GM23338 (cell line): ENCODE measurements around the gene SLC15A5. TPM values are rescaled to one million over a fixed set of nuclear protein-coding genes. Genes with fewer than 3 reads are reported as not detected.

Source experiments
- ATAC-seq: fragments of 200-7000 bp; cut with Tn5 transposase; 3 replicates; pipeline ENCODE4 v1.9.1; 2020
- DNase-seq: peaks from one replicate; pipeline ENCODE4 v3.0.0-alpha.2; 2015; ENCODE audit warnings: low spot score
- H2AFZ ChIP-seq: fragments of 200-600 bp; sonication (generic); 2 replicates; pipeline ENCODE4 v1.8.0; 2016; ENCODE audit warnings: antibody characterized with exemption, mild to moderate bottlenecking, moderate library complexity
- H3F3A ChIP-seq: fragments of 200-600 bp; sonication (generic); replicated peaks from 2 replicates; pipeline ENCODE4 v1.8.0; 2017; ENCODE audit warnings: antibody characterized with exemption, mixed run types, low read depth
- H3K27ac ChIP-seq: fragments of 200-600 bp; sonication (generic); 2 replicates; pipeline ENCODE4 v1.6.1; 2016; ENCODE audit warnings: low read depth
- H3K27me3 ChIP-seq: fragments of 200-600 bp; sonication (generic); 2 replicates; pipeline ENCODE4 v1.8.0; 2016; ENCODE audit warnings: mild to moderate bottlenecking, mixed run types, moderate library complexity; ENCODE audit not compliant: insufficient read depth
- H3K36me3 ChIP-seq: fragments of 200-600 bp; sonication (generic); 2 replicates; pipeline ENCODE4 v1.8.0; 2016; ENCODE audit warnings: mild to moderate bottlenecking; ENCODE audit not compliant: insufficient read depth
- H3K4me1 ChIP-seq: fragments of 200-600 bp; sonication (generic); 2 replicates; pipeline ENCODE4 v1.8.0; 2016; ENCODE audit warnings: mild to moderate bottlenecking, moderate library complexity; ENCODE audit not compliant: insufficient read depth
- H3K4me2 ChIP-seq: fragments of 200-600 bp; sonication (generic); 2 replicates; pipeline ENCODE4 v1.7.1; 2017; ENCODE audit warnings: mixed run types
- H3K4me3 ChIP-seq: fragments of 200-600 bp; sonication (generic); 2 replicates; pipeline ENCODE4 v1.6.1; 2016; ENCODE audit warnings: mixed run types
- H3K79me2 ChIP-seq: fragments of 200-600 bp; sonication (generic); replicated peaks from 2 replicates; pipeline ENCODE4 v1.8.0; 2017; ENCODE audit warnings: mild to moderate bottlenecking; ENCODE audit not compliant: insufficient read depth
- H3K9me2 ChIP-seq: fragments of 200-600 bp; sonication (generic); 2 replicates; pipeline ENCODE4 v1.8.0; 2017; ENCODE audit not compliant: insufficient read depth
- H4K20me1 ChIP-seq: fragments of 200-600 bp; sonication (generic); replicated peaks from 2 replicates; pipeline ENCODE4 v1.8.0; 2017; ENCODE audit warnings: mild to moderate bottlenecking; ENCODE audit not compliant: insufficient read depth
- H3K27ac Mint-ChIP-seq: 2 replicates; pipeline ENCODE4 v1.8.0; 2020; ENCODE audit warnings: inconsistent platforms, mild to moderate bottlenecking, moderate library complexity, mixed read lengths
- H3K27me3 Mint-ChIP-seq: 3 replicates; pipeline ENCODE4 v1.8.0; 2022; ENCODE audit warnings: low read depth, mild to moderate bottlenecking, moderate library complexity, mixed read lengths, inconsistent platforms; ENCODE audit not compliant: insufficient read depth, poor library complexity
- H3K36me3 Mint-ChIP-seq: 3 replicates; pipeline ENCODE4 v1.8.0; 2021; ENCODE audit warnings: low read depth, mild to moderate bottlenecking, inconsistent platforms, moderate library complexity, mixed read lengths
- H3K4me1 Mint-ChIP-seq: 3 replicates; pipeline ENCODE4 v1.8.0; 2020; ENCODE audit warnings: mild to moderate bottlenecking, inconsistent platforms, mixed read lengths
- H3K4me3 Mint-ChIP-seq: 3 replicates; pipeline ENCODE4 v1.8.0; 2021; ENCODE audit warnings: moderate library complexity, mild to moderate bottlenecking, inconsistent platforms, mixed read lengths
- H3K9me3 Mint-ChIP-seq: 3 replicates; pipeline ENCODE4 v1.8.0; 2020; ENCODE audit warnings: moderate library complexity, mild to moderate bottlenecking, inconsistent platforms, mixed read lengths
- CREB1 ChIP-seq: fragments of 250-450 bp; sonication (Bioruptor Pico); IDR thresholded peaks from 2 replicates; pipeline ENCODE4 v1.5.0; 2020; ENCODE audit warnings: low read depth, mild to moderate bottlenecking, moderate library complexity
- CTCF ChIP-seq, 2 experiments: fragments of 200-600 bp in 1 of 2; sonication (generic) in 1 of 2; conservative IDR thresholded peaks; 2 replicates each; pipeline versions ENCODE4 v1.5.1 to v1.6.1; 2016 to 2017; ENCODE audit warnings: antibody characterized with exemption in 2 of 2, low read depth in 2 of 2, mild to moderate bottlenecking in 2 of 2, moderate library complexity in 1 of 2
- ETS1 ChIP-seq: IDR thresholded peaks from 2 replicates; pipeline ENCODE4 v1.6.1; 2016; ENCODE audit warnings: antibody characterized with exemption
- EZH2 ChIP-seq: fragments of 200-600 bp; sonication (generic); IDR thresholded peaks from one replicate; pipeline ENCODE4 v1.8.0; 2017; ENCODE audit warnings: antibody characterized with exemption, mild to moderate bottlenecking, low read depth; ENCODE audit not compliant: unreplicated experiment
- EZH2phosphoT487 ChIP-seq: fragments of 200-600 bp; sonication (generic); IDR thresholded peaks from one replicate; pipeline ENCODE4 v1.8.1; 2018; ENCODE audit warnings: antibody characterized with exemption; ENCODE audit not compliant: unreplicated experiment
- JUNB ChIP-seq: IDR thresholded peaks from one replicate; pipeline ENCODE4 v1.6.1; 2016; ENCODE audit warnings: antibody characterized with exemption; ENCODE audit not compliant: unreplicated experiment
- NANOG ChIP-seq: IDR thresholded peaks from 2 replicates; pipeline ENCODE4 v1.6.1; 2016; ENCODE audit warnings: antibody characterized with exemption, borderline replicate concordance
- POLR2AphosphoS5 ChIP-seq: IDR thresholded peaks from 2 replicates; pipeline ENCODE4 v1.6.1; 2016; ENCODE audit warnings: antibody characterized with exemption, low read depth
- STAT1 ChIP-seq: IDR thresholded peaks from one replicate; pipeline ENCODE4 v1.6.1; 2016; ENCODE audit warnings: antibody characterized with exemption; ENCODE audit not compliant: unreplicated experiment
- ZNF114 ChIP-seq: fragments of 250-450 bp; sonication (Bioruptor Pico); IDR thresholded peaks from 2 replicates; pipeline ENCODE4 v1.5.0; 2020; ENCODE audit warnings: mild to moderate bottlenecking, moderate library complexity
- ZNF331 ChIP-seq: fragments of 250-450 bp; sonication (Bioruptor Pico); IDR thresholded peaks from 2 replicates; pipeline ENCODE4 v1.5.0; 2020; ENCODE audit warnings: low read depth, mild to moderate bottlenecking, moderate library complexity
- polyA plus RNA-seq: library from polyadenylated mRNA; unstranded; fragments of >200 nt; fragmentation: Nextera tagmentation; extraction: Ambion mirVana; gene quantifications from 2 replicates; pipeline ENCODE4 v1.2.1, GENCODE V29; 2016
- total RNA-seq: library from RNA; depleted of rRNA; stranded (reverse); fragments of >200 nt; shearing (Covaris generic); gene quantifications from 2 replicates; pipeline ENCODE4 v1.2.3, GENCODE V29; 2014
- TF ChIP-seq, protein P1 (sequence below): IDR thresholded peaks from one replicate; pipeline ENCODE4 v1.6.1; 2018; ENCODE audit warnings: antibody characterized with exemption; ENCODE audit not compliant: unreplicated experiment
- TF ChIP-seq, protein P2 (sequence below): fragments of 250-450 bp; sonication (Bioruptor Pico); IDR thresholded peaks from 2 replicates; pipeline ENCODE4 v1.5.0; 2020; ENCODE audit warnings: mild to moderate bottlenecking, moderate library complexity

Gene SLC15A5
- total and polyA plus RNA-seq, 2 experiments from 2014 or later = not detected

DNA sequence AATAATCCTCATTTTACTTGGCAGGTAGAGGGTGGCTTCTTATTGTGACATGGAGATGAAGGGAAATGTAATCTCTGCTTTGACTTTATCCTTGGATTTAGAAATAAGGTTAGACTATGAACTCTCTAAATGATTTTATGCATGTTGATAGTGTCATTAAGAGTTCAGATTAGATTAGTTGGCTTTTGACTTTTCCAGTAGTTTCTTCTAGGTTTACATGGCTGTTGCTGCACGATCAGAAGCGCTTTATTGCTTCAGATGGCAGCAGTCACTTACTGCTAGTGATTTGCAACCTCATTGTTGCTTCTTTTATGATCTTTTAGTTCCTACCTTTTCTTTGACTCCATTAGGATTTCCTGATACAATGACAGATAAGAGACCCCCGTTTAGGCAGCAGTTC is 32.3 kb downstream of the SLC15A5 start:
- H3K4me2 ChIP-seq = no peak overlapping the region
- H3K36me3 ChIP-seq = no peaks in the 10 kb centered on the region
- H3F3A ChIP-seq = no peaks in the 10 kb centered on the region
- no peaks in the 10 kb centered on the region for H3K27me3 ChIP-seq
- Mint-ChIP-seq H3K36me3 (no peaks in the 10 kb centered on the region), H3K27me3 (peaks cover 2% of the 10 kb centered on the region), H3K4me1 (no peaks in the 10 kb centered on the region), H3K9me3 (no peaks in the 10 kb centered on the region), H3K4me3 (no peak overlapping the region), H3K27ac (no peak overlapping the region)
- H2AFZ ChIP-seq = no peak overlapping the region
- DNase-seq = no peak
- no peak overlapping the region for H3K4me3 ChIP-seq
- no peak overlapping the region for H3K27ac ChIP-seq
- TF ChIP-seq EZH2phosphoT487 = no peak
- TF ChIP-seq POLR2AphosphoS5 = no peak
- TF ChIP-seq, protein P1, sequence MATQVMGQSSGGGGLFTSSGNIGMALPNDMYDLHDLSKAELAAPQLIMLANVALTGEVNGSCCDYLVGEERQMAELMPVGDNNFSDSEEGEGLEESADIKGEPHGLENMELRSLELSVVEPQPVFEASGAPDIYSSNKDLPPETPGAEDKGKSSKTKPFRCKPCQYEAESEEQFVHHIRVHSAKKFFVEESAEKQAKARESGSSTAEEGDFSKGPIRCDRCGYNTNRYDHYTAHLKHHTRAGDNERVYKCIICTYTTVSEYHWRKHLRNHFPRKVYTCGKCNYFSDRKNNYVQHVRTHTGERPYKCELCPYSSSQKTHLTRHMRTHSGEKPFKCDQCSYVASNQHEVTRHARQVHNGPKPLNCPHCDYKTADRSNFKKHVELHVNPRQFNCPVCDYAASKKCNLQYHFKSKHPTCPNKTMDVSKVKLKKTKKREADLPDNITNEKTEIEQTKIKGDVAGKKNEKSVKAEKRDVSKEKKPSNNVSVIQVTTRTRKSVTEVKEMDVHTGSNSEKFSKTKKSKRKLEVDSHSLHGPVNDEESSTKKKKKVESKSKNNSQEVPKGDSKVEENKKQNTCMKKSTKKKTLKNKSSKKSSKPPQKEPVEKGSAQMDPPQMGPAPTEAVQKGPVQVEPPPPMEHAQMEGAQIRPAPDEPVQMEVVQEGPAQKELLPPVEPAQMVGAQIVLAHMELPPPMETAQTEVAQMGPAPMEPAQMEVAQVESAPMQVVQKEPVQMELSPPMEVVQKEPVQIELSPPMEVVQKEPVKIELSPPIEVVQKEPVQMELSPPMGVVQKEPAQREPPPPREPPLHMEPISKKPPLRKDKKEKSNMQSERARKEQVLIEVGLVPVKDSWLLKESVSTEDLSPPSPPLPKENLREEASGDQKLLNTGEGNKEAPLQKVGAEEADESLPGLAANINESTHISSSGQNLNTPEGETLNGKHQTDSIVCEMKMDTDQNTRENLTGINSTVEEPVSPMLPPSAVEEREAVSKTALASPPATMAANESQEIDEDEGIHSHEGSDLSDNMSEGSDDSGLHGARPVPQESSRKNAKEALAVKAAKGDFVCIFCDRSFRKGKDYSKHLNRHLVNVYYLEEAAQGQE = no peak
- TF ChIP-seq ZNF331 (CRISPR knock-in tag) = no peak
- TF ChIP-seq STAT1 = no peak
- no peak for TF ChIP-seq ZNF114 (CRISPR knock-in tag)
- TF ChIP-seq, protein P2, sequence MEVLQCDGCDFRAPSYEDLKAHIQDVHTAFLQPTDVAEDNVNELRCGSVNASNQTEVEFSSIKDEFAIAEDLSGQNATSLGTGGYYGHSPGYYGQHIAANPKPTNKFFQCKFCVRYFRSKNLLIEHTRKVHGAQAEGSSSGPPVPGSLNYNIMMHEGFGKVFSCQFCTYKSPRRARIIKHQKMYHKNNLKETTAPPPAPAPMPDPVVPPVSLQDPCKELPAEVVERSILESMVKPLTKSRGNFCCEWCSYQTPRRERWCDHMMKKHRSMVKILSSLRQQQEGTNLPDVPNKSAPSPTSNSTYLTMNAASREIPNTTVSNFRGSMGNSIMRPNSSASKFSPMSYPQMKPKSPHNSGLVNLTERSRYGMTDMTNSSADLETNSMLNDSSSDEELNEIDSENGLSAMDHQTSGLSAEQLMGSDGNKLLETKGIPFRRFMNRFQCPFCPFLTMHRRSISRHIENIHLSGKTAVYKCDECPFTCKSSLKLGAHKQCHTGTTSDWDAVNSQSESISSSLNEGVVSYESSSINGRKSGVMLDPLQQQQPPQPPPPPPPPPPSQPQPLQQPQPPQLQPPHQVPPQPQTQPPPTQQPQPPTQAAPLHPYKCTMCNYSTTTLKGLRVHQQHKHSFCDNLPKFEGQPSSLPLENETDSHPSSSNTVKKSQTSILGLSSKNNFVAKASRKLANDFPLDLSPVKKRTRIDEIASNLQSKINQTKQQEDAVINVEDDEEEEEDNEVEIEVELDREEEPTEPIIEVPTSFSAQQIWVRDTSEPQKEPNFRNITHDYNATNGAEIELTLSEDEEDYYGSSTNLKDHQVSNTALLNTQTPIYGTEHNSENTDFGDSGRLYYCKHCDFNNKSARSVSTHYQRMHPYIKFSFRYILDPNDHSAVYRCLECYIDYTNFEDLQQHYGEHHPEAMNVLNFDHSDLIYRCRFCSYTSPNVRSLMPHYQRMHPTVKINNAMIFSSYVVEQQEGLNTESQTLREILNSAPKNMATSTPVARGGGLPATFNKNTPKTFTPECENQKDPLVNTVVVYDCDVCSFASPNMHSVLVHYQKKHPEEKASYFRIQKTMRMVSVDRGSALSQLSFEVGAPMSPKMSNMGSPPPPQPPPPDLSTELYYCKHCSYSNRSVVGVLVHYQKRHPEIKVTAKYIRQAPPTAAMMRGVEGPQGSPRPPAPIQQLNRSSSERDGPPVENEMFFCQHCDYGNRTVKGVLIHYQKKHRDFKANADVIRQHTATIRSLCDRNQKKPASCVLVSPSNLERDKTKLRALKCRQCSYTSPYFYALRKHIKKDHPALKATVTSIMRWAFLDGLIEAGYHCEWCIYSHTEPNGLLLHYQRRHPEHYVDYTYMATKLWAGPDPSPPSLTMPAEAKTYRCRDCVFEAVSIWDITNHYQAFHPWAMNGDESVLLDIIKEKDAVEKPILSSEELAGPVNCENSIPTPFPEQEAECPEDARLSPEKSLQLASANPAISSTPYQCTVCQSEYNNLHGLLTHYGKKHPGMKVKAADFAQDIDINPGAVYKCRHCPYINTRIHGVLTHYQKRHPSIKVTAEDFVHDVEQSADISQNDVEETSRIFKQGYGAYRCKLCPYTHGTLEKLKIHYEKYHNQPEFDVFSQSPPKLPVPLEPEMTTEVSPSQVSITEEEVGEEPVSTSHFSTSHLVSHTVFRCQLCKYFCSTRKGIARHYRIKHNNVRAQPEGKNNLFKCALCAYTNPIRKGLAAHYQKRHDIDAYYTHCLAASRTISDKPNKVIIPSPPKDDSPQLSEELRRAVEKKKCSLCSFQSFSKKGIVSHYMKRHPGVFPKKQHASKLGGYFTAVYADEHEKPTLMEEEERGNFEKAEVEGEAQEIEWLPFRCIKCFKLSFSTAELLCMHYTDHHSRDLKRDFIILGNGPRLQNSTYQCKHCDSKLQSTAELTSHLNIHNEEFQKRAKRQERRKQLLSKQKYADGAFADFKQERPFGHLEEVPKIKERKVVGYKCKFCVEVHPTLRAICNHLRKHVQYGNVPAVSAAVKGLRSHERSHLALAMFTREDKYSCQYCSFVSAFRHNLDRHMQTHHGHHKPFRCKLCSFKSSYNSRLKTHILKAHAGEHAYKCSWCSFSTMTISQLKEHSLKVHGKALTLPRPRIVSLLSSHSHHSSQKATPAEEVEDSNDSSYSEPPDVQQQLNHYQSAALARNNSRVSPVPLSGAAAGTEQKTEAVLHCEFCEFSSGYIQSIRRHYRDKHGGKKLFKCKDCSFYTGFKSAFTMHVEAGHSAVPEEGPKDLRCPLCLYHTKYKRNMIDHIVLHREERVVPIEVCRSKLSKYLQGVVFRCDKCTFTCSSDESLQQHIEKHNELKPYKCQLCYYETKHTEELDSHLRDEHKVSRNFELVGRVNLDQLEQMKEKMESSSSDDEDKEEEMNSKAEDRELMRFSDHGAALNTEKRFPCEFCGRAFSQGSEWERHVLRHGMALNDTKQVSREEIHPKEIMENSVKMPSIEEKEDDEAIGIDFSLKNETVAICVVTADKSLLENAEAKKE (CRISPR knock-in tag) = no peak
- TF ChIP-seq NANOG = no peak
- TF ChIP-seq EZH2 = no peak
- TF ChIP-seq CREB1 (CRISPR knock-in tag) = no peak
- TF ChIP-seq CTCF (conservative IDR thresholded peaks at IDR 0.05; ENCODE audit: low read depth in 2 of 2) = no peak
- TF ChIP-seq JUNB = no peak
- TF ChIP-seq ETS1 = no peak
- ATAC-seq = no peak
- H3K4me1 ChIP-seq = no peaks in the 10 kb centered on the region
- H3K79me2 ChIP-seq = no peaks in the 10 kb centered on the region
- H3K9me2 ChIP-seq = no peaks in the 10 kb centered on the region
- no peaks in the 10 kb centered on the region for H4K20me1 ChIP-seq
